ENCODE results near the gene SLC1A6.

- TF ChIP-seq POLR2A (IDR thresholded peaks at IDR 0.05), result no peak
- TF ChIP-seq CTCF (IDR thresholded peaks at IDR 0.05), result no peak
Measured at GRCh38 chr19:14944456-14944855, 35.2 kb downstream of the SLC1A6 start.
